HG02840 (cell line): Measurements from ENCODE around the gene SRGAP3.

Experiments
- ATAC-seq: cut with Tn5 transposase; IDR thresholded peaks from one replicate; pipeline ENCODE4 v1.9.1; 2021; ENCODE audit warnings: mild to moderate bottlenecking, moderate library complexity, moderate number of reproducible peaks; ENCODE audit not compliant: unreplicated experiment, low FRiP score

SRGAP3 gene

DNA sequence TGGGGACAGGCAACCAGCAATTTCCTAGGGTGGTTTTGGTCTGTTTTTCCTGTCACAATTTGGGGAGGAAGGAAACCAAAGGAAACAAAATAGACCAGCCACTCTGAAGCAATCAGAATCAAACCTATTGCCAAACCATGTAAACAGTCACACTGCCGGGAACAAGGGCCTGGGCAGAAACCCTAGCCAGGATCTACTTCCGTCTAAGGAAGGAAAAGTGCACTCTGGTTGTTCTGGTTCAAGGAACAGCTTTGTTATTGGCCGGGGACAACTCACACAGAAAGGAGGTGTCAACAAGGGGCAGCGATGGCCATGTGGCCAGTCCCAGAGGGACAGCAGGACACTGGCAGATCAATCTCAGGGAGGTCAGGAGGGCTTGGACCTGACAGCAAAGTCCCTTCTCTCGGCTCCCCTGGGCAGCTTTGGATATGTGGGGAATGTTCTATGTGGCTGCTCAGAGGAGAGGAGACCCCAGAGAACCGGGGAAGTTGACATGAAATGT lies 268.6 kb downstream of the SRGAP3 start:
- no peak for ATAC-seq

GRCh38 chr3:8979262-8979661 lies 270.2 kb downstream of the SRGAP3 start:
- ATAC-seq: no peak

GRCh38 chr3:8978551-8978950 lies 270.9 kb downstream of the SRGAP3 start:
- ATAC-seq: no peak

- no peak for ATAC-seq
These were observed 272.8 kb downstream of the SRGAP3 start for GRCh38 chr3:8976540-8977182.

- no peak for ATAC-seq
These were observed 274.1 kb downstream of the SRGAP3 start for GRCh38 chr3:8975081-8976020.

GRCh38 chr3:8974458-8974857 lies 275.0 kb downstream of the SRGAP3 start:
- ATAC-seq: no peak

- no peak for ATAC-seq
These were observed 276.8 kb downstream of the SRGAP3 start for GRCh38 chr3:8972639-8973038.

- no peak for ATAC-seq
These were observed 278.4 kb downstream of the SRGAP3 start for GRCh38 chr3:8970971-8971589.

- ATAC-seq: no peak
These were observed 280.2 kb downstream of the SRGAP3 start for GRCh38 chr3:8969241-8969640.

- no peak for ATAC-seq
These were observed 281.0 kb downstream of the SRGAP3 start for GRCh38 chr3:8968375-8968882.

- no peak for ATAC-seq
These were observed 281.9 kb downstream of the SRGAP3 start for GRCh38 chr3:8967553-8967952.

DNA sequence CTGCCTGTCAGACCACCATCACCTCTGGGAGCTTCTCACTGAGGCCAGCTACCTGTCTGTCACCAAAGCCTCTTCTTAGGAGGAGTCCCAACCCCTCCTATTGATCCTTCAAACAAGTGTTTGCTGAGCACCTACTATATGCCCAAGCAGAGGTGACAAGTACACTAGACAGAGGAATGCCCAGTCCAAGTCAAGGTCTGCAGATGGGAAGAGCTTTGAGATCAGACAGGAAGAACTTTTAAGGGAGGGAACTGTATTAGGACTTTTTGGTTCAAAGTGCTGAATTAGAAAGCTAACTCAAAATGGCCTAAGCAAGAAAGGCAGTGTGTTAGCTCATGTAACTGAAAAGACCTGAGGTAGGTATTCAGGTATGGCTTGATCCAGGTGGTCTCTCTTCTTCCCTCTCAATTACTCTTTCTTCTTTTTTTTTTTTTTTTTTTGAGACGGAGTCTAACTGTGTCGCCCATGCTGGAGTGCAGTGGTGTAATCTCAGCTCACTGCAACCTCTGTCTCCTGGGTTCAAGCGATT lies 282.6 kb downstream of the SRGAP3 start:
- ATAC-seq: no peak

DNA sequence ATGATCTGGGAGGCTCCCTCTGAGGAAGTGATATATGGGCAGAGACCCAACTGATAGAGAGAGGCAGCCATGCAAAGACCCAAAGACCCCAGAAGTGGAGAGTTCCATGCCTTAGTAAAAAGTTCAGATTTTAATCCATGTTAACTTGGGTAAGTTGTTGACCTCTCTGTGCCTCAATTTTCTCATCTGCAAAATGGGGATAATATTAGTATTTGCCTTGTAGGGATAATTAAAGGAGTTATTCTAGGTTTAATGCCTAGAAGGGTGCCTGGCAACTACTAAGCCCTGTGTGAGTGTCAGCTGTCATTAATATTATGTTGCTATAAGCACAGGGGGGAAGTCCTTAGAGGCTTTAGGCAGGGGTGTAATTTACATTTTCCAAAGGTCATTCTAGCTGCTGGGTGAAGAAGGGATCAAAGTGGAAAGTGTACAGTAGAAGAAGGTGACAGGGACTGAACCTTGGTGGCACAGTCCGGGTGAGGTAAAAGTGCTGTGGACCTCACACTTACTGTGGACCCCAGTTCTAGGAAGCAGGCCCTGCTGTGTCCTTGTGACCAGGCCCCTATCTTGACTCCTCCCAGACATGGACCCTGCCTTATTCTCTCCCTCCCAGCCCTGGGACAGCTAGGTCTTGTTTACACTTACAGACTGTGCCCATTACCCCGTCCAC lies 283.2 kb downstream of the SRGAP3 start:
- ATAC-seq: no peak

DNA sequence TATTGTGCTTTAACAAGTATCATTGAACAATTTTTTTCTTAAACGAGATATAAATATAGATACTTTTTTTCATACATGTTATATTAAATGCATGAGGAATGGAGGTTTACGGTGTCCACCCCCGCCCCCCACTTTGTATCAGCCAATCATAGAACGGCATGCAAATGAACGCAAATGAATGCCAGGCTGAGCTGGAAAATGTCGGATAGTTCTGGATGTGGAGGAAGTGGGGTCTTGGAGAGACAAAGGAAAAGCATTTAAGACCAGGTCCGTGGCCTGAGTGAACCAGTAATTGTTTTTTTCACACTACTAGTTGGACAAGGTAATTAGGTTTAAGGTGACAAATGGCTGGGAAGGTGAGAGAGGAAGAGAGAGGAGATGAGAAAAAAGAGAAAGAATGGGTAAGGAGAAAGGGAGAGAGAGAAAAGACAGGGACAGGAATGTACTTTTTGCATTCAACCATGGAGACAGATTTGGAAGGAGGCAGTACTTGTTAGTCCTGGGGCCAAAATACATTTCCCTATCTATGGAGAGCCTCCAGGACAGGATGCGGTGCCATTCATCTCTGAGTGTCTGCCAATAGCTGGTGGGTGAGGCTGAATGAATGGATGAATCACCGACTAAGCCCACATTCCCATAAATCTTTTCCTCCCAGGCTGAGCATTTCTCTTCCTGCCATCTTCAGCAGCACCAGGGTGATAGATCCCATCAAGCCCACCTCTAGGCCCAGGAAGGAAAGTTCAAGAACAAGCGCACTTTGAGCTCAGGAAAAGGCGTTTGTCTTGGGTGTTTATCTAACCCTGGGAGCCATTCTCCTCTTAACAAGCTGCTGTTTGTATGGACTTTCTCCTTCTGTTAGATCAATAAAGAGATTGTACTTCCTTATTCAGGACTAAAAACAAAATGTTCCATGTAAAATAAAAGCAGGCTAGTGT lies 284.7 kb downstream of the SRGAP3 start:
- ATAC-seq: no peak

DNA sequence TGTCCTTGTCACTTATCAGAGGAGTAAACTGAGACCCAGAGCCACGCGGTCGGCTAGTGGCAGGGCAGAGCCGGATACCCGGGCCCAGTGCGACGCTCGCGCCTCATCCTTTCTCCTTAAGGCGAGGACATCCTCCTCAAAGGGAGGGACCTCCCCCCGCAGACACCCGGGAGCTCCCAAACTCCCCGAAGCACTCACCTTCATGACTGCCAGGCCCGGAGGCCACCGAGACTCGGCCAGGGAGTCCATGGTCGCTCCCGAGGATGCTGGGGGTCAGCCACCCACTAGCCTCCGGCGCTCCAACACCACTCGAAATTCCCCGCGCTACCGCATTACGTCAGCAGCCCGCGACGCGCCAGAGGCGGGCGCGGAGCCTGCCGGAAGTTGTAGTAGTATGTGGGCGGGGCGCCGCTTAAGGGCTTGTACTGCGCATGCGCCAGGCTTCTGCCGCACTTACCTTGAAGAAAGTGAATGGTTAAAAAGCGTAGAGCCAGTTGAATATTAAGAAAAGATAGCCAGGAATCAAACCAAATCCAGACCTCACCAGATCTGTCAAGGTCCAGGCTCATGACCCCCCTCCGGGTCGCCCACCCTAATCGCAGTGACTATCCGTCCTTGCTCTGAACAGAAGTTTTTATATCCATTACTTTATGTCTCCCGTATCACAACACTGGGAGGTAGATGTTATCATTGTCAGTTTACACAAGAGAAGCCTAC lies 286.2 kb downstream of the SRGAP3 start, which contains the start of gene RAD18:
TSS of gene RAD18 (minus strand) at position 336 of the 717 bp plus-strand sequence. CDS start at position 249, 87 bp downstream.
- ATAC-seq: peak; percentile 95

DNA sequence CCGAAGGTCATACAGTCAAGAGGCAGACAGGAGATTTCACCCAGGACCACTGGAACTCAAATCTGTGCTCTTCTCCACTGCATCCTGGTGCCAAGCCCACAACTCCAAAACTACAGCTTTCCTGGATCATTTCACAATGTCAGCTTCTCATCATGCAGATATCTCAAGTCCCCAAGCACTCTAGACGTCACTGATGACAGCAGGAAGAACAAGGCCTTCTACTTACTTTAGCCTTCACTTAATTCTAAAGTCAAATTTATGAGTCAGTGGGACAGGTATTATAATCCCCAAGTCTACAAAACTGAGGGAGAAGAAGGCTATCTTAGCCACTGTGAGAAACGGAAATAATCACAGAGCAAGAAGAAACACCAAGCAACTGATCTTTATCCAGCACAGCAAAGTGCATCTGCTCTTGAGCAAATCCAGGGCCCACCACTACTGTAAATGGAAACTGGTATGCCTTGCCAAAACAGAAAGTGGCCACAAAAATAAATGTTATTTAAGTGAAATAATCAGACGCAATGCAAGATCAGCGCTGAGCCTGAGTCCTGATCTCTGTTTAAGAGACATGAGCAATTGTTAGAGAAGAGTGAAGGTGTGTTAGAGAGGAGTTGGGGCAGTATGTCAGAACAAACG lies 287.1 kb downstream of the SRGAP3 start:
- no peak for ATAC-seq

- no peak for ATAC-seq
These were observed 289.8 kb downstream of the SRGAP3 start for GRCh38 chr3:8959668-8960067.
